ENCODE results near the gene SEMA3B. TPM values are rescaled to one million over a fixed set of nuclear protein-coding genes. Genes with fewer than 3 reads are reported as not detected.
A peak's percentile ranks its signal among the peaks of the same experiment; 100 is the strongest.

SEMA3B gene
- total RNA-seq, 2 experiments from 2014 or later: 1.9 to 2.0 TPM

GRCh38 chr3:50317300-50317699, 48.4 kb downstream of the SEMA3B start:
- H3K4me1 ChIP-seq (ENCODE audit: insufficient read depth, low read length): peaks cover 62% of the 10 kb centered on the region

GRCh38 chr3:50318163-50318562, 49.2 kb downstream of the SEMA3B start:
- intact Hi-C loops (cut with DNase I, micrococcal nuclease): no loop called here
- H3K27me3 Mint-ChIP-seq: no peaks in the 10 kb centered on the region
- ATAC-seq (ENCODE audit: poor library complexity) (no peak), DNase-seq (peak in 1 of 14 experiments; percentile 20)
- Histone ChIP-seq H3K36me3 (ENCODE audit: insufficient read depth, low read length) (no peaks in the 10 kb centered on the region), H3K4me1 (ENCODE audit: insufficient read depth, low read length) (peaks cover 67% of the 10 kb centered on the region), H3K4me3 (ENCODE audit: low read length) (no peak overlapping the region), H3K27me3 (ENCODE audit: control insufficient read depth in 1 of 2, insufficient read depth in 2 of 2, low read length in 2 of 2) (no peaks in the 10 kb centered on the region), H3K9me3 (ENCODE audit: control insufficient read depth in 1 of 2, insufficient read depth in 1 of 2, low read length in 2 of 2) (no peaks in the 10 kb centered on the region), H3K27ac (ENCODE audit: low read depth in 1 of 2, low read length in 2 of 2) (no peak overlapping the region)
- no peaks in the 10 kb centered on the region for H3K36me3 Mint-ChIP-seq (ENCODE audit: low read depth)
- H3K4me1 Mint-ChIP-seq (ENCODE audit: low read depth): peaks cover 40% of the 10 kb centered on the region
- H3K9me3 Mint-ChIP-seq: no peaks in the 10 kb centered on the region
- ChIA-PET POLR2A (interaction anchor here (1.0 to 2.8 kb wide), 4 partner anchors 19 to 32 kb away, joined by 3 to 16 read pairs (median 6); partner anchors contain the start of genes CYB561D2, HYAL3, IFRD2 and NAA80), CTCF (no interaction called here)
- H3K27ac Mint-ChIP-seq: peak overlapping the region; percentile 24
- peak overlapping the region; percentile 74 for H3K4me3 Mint-ChIP-seq
- TF ChIP-seq, protein P1, sequence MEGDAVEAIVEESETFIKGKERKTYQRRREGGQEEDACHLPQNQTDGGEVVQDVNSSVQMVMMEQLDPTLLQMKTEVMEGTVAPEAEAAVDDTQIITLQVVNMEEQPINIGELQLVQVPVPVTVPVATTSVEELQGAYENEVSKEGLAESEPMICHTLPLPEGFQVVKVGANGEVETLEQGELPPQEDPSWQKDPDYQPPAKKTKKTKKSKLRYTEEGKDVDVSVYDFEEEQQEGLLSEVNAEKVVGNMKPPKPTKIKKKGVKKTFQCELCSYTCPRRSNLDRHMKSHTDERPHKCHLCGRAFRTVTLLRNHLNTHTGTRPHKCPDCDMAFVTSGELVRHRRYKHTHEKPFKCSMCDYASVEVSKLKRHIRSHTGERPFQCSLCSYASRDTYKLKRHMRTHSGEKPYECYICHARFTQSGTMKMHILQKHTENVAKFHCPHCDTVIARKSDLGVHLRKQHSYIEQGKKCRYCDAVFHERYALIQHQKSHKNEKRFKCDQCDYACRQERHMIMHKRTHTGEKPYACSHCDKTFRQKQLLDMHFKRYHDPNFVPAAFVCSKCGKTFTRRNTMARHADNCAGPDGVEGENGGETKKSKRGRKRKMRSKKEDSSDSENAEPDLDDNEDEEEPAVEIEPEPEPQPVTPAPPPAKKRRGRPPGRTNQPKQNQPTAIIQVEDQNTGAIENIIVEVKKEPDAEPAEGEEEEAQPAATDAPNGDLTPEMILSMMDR (IDR thresholded peaks at IDR 0.05): no peak

More at GRCh38 chr3:50317300-50317699, 48.4 kb downstream of the SEMA3B start:
- intact Hi-C loops (cut with DNase I, micrococcal nuclease): no loop called here
- Histone ChIP-seq H3K4me3 (ENCODE audit: low read length) (peak overlapping the region; percentile 31), H3K9me3 (ENCODE audit: control insufficient read depth in 1 of 2, insufficient read depth in 1 of 2, low read length in 2 of 2) (no peaks in the 10 kb centered on the region), H3K27ac (ENCODE audit: low read depth in 1 of 2, low read length in 2 of 2) (peak overlapping the region in 1 of 2 donors; percentile 47), H3K27me3 (ENCODE audit: control insufficient read depth in 1 of 2, insufficient read depth in 2 of 2, low read length in 2 of 2) (no peaks in the 10 kb centered on the region), H3K36me3 (ENCODE audit: insufficient read depth, low read length) (no peaks in the 10 kb centered on the region)
- no peaks in the 10 kb centered on the region for H3K9me3 Mint-ChIP-seq
- TF ChIP-seq, protein P1 (IDR thresholded peaks at IDR 0.05): no peak
- no peaks in the 10 kb centered on the region for H3K36me3 Mint-ChIP-seq (ENCODE audit: low read depth)
- peak overlapping the region; percentile 90 for H3K27ac Mint-ChIP-seq
- ChIA-PET POLR2A (interaction anchor here (1.0 to 2.8 kb wide), 3 partner anchors 18 to 33 kb away, joined by 3 to 16 read pairs (median 3); partner anchors contain the start of genes CYB561D2, HYAL3, IFRD2 and NAA80), CTCF (no interaction called here)
- DNase-seq (peak in 1 of 14 experiments; percentile 23), ATAC-seq (ENCODE audit: poor library complexity) (no peak)
- H3K4me1 Mint-ChIP-seq (ENCODE audit: low read depth): peaks cover 40% of the 10 kb centered on the region
- no peaks in the 10 kb centered on the region for H3K27me3 Mint-ChIP-seq
- H3K4me3 Mint-ChIP-seq: peak overlapping the region; percentile 74

DNA sequence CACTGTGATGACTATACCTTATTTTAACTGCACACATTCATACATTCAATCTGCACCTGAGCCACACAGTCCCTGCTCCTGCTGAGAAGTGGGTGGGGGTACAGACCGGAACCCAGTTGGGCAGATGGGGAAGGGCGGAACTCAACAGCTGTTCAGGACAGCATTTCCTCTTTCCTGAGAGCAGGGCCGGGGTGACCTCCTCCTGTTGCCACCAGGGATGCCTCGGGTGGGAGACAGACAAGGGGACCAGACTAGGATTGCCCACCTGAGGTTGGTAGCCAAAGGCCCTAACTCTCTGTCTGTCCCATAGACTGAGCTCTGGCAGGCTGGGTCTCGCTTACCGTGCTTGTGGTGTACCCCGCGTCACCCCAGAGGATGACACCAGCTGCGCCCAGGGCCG, 49.7 kb downstream of the SEMA3B start:
- peaks cover 71% of the 10 kb centered on the region for H3K4me1 ChIP-seq (ENCODE audit: insufficient read depth, low read length)
- intact Hi-C loops (cut with DNase I, micrococcal nuclease): loop anchor here in 1 of 2 experiments (1.0 kb wide), 1 partner anchor 16 kb away; no protein-coding TSS in a partner anchor
- ChIA-PET CTCF (no interaction called here), POLR2A (interaction anchor here (1.4 to 2.8 kb wide), 2 partner anchors 18 to 19 kb away, joined by 9 to 16 read pairs; partner anchors contain the start of genes HYAL3 and NAA80)
- TF ChIP-seq, protein P1 (IDR thresholded peaks at IDR 0.05): no peak
- H3K27me3 Mint-ChIP-seq: no peaks in the 10 kb centered on the region
- H3K27me3 ChIP-seq (ENCODE audit: control insufficient read depth in 1 of 2, insufficient read depth in 2 of 2, low read length in 2 of 2): no peaks in the 10 kb centered on the region
- no peaks in the 10 kb centered on the region for H3K36me3 Mint-ChIP-seq (ENCODE audit: low read depth)
- H3K36me3 ChIP-seq (ENCODE audit: insufficient read depth, low read length): no peaks in the 10 kb centered on the region
- ATAC-seq (ENCODE audit: poor library complexity) (no peak), DNase-seq (peak in 1 of 14 experiments; percentile 34)
- peak overlapping the region; percentile 74 for H3K4me3 Mint-ChIP-seq
- H3K27ac ChIP-seq (ENCODE audit: low read depth in 1 of 2, low read length in 2 of 2): no peak overlapping the region
- no peaks in the 10 kb centered on the region for H3K9me3 ChIP-seq (ENCODE audit: control insufficient read depth in 1 of 2, insufficient read depth in 1 of 2, low read length in 2 of 2)
- no peaks in the 10 kb centered on the region for H3K9me3 Mint-ChIP-seq
- peaks cover 40% of the 10 kb centered on the region for H3K4me1 Mint-ChIP-seq (ENCODE audit: low read depth)
- peak overlapping the region; percentile 24 for H3K27ac Mint-ChIP-seq
- H3K4me3 ChIP-seq (ENCODE audit: low read length): no peak overlapping the region
